D341Med (cell line): ENCODE measurements around the gene FMOD.

ENCODE experiments used
- DNase-seq: peaks from one replicate; pipeline ENCODE4 v3.0.0; 2012; ENCODE audit warnings: low spot score

Gene FMOD

GRCh38 chr1:203361945-203362719, 11.2 kb upstream of the FMOD start:
- DNase-seq = peak; percentile 60

- no peak for DNase-seq
Measured at GRCh38 chr1:203360547-203361185, 9.7 kb upstream of the FMOD start.

GRCh38 chr1:203359010-203359571, 8.2 kb upstream of the FMOD start:
- no peak for DNase-seq

- DNase-seq = no peak
Measured at GRCh38 chr1:203354246-203354645, 3.3 kb upstream of the FMOD start.

- DNase-seq = no peak
Measured at GRCh38 chr1:203353486-203353885, 2.6 kb upstream of the FMOD start.

- no peak for DNase-seq
Measured at GRCh38 chr1:203349773-203350524, 973 bp downstream of the FMOD start.

- no peak for DNase-seq
Measured at GRCh38 chr1:203349166-203349565, 1.8 kb downstream of the FMOD start.

- no peak for DNase-seq
Measured at GRCh38 chr1:203346769-203347102, 4.2 kb downstream of the FMOD start.

- DNase-seq = no peak
Measured at GRCh38 chr1:203346060-203346768, 4.7 kb downstream of the FMOD start.

GRCh38 chr1:203343956-203344754, 6.8 kb downstream of the FMOD start:
- no peak for DNase-seq

GRCh38 chr1:203342192-203342940, 8.6 kb downstream of the FMOD start:
- DNase-seq = peak; percentile 88

- DNase-seq = peak; percentile 89
Measured at GRCh38 chr1:203340112-203340790, 10.7 kb downstream of the FMOD start.

GRCh38 chr1:203338335-203339036, 12.4 kb downstream of the FMOD start:
- peak; percentile 88 for DNase-seq

- no peak for DNase-seq
Measured at GRCh38 chr1:203336097-203336496, 14.8 kb downstream of the FMOD start.

- DNase-seq = no peak
Measured at GRCh38 chr1:203335503-203335902, 15.4 kb downstream of the FMOD start.

GRCh38 chr1:203331224-203331623, 19.7 kb downstream of the FMOD start:
- no peak for DNase-seq

GRCh38 chr1:203328714-203329122, 22.2 kb downstream of the FMOD start:
- DNase-seq = no peak

- peak; percentile 88 for DNase-seq
Measured at GRCh38 chr1:203327684-203328457, 23.1 kb downstream of the FMOD start.
